ENCODE data around the gene EEFSEC.

DNA sequence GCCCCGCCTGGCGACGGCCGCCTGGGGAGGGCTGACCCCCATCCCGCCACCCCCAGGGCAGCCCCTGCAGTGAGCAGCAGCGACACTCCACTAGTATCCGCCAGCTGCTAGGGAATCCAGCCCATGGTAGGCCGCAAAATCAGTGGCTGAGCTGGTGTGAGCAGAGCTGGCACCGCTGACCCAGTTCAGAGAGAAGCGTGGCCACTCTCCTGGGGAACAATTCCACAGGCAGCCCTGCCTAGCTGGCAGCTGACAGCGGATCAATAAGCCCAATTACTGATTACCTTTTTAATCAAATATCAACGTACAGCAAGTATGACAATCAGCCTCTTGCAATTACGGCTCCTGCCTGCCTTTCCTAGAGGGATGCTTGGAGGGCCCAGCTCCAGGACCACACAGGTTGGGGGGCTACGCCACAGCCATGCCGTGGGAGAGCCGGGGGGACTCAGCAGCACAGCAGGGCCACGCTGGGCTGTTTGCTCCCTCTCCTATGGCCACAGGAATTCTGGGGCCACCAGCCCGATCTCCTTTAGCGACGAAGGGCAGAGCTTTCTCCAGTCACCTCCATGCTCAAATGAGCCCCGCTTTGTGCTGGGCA is 299.5 kb downstream of the EEFSEC start:
- TF ChIP-seq, protein P1, sequence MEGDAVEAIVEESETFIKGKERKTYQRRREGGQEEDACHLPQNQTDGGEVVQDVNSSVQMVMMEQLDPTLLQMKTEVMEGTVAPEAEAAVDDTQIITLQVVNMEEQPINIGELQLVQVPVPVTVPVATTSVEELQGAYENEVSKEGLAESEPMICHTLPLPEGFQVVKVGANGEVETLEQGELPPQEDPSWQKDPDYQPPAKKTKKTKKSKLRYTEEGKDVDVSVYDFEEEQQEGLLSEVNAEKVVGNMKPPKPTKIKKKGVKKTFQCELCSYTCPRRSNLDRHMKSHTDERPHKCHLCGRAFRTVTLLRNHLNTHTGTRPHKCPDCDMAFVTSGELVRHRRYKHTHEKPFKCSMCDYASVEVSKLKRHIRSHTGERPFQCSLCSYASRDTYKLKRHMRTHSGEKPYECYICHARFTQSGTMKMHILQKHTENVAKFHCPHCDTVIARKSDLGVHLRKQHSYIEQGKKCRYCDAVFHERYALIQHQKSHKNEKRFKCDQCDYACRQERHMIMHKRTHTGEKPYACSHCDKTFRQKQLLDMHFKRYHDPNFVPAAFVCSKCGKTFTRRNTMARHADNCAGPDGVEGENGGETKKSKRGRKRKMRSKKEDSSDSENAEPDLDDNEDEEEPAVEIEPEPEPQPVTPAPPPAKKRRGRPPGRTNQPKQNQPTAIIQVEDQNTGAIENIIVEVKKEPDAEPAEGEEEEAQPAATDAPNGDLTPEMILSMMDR (IDR thresholded peaks at IDR 0.05), result no peak
- TF ChIP-seq POLR2A (IDR thresholded peaks at IDR 0.05), result no peak

Measured in adrenal gland (tissue), 5 donors.